ENCODE measurements around the gene PDGFD. TPM values are rescaled to one million over a fixed set of nuclear protein-coding genes. Genes with fewer than 3 reads are reported as not detected.

PDGFD gene
- total RNA-seq, 1 donor from 2014 or later: 0.45 TPM

- peaks cover 15% of the 10 kb centered on the region for H3K9me3 Mint-ChIP-seq (ENCODE audit: low read depth)
- DNase-seq (ENCODE audit: low spot score): no peak
- no peak overlapping the region for H3K27ac Mint-ChIP-seq (ENCODE audit: unreplicated experiment)
- peaks cover 3% of the 10 kb centered on the region for H3K27me3 Mint-ChIP-seq (ENCODE audit: low read depth)
- no peak for TF ChIP-seq CTCF (IDR thresholded peaks at IDR 0.05)
- H3K4me1 Mint-ChIP-seq (ENCODE audit: low read depth): no peaks in the 10 kb centered on the region
- H3K4me3 Mint-ChIP-seq (ENCODE audit: unreplicated experiment): no peak overlapping the region
- no peaks in the 10 kb centered on the region for H3K36me3 Mint-ChIP-seq (ENCODE audit: low read depth)
These were observed 176.0 kb downstream of the PDGFD start for GRCh38 chr11:103987629-103988594.

DNA sequence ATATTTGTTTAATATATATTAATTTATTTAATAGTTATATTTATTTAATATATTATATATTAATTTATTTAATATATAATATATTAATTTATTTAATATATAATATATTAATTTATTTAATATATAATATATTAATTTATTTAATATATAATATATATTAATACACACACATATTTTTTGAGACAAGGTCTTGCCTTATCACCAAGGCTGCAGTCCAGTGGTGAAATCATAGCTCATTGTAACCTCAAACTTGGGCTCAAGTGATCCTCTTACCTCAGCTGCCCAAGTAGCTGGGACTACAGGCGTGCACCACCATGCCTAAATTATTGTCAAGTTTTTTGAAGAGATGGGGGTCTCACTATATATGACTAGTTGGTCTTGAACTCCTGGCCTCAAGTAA, 178.9 kb downstream of the PDGFD start:
- no peak for TF ChIP-seq CTCF (IDR thresholded peaks at IDR 0.05)
- no peaks in the 10 kb centered on the region for H3K4me1 Mint-ChIP-seq (ENCODE audit: low read depth)
- H3K36me3 Mint-ChIP-seq (ENCODE audit: low read depth): no peaks in the 10 kb centered on the region
- H3K9me3 Mint-ChIP-seq (ENCODE audit: low read depth): peaks cover 20% of the 10 kb centered on the region
- H3K27me3 Mint-ChIP-seq (ENCODE audit: low read depth): peaks cover 3% of the 10 kb centered on the region
- DNase-seq (ENCODE audit: low spot score): no peak
- no peak overlapping the region for H3K27ac Mint-ChIP-seq (ENCODE audit: unreplicated experiment)
- no peak overlapping the region for H3K4me3 Mint-ChIP-seq (ENCODE audit: unreplicated experiment)

- H3K27me3 Mint-ChIP-seq (ENCODE audit: low read depth): peaks cover 3% of the 10 kb centered on the region
These were observed 183.8 kb downstream of the PDGFD start for GRCh38 chr11:103980108-103980507.

GRCh38 chr11:103978616-103979595, 185.0 kb downstream of the PDGFD start:
- TF ChIP-seq CTCF (IDR thresholded peaks at IDR 0.05): no peak
- H3K27ac Mint-ChIP-seq (ENCODE audit: unreplicated experiment): no peak overlapping the region
- H3K27me3 Mint-ChIP-seq (ENCODE audit: low read depth): peaks cover 3% of the 10 kb centered on the region
- no peak overlapping the region for H3K4me3 Mint-ChIP-seq (ENCODE audit: unreplicated experiment)
- H3K4me1 Mint-ChIP-seq (ENCODE audit: low read depth): no peaks in the 10 kb centered on the region
- peaks cover 14% of the 10 kb centered on the region for H3K9me3 Mint-ChIP-seq (ENCODE audit: low read depth)
- H3K36me3 Mint-ChIP-seq (ENCODE audit: low read depth): no peaks in the 10 kb centered on the region
- DNase-seq (ENCODE audit: low spot score): no peak

More at GRCh38 chr11:103980108-103980507, 183.8 kb downstream of the PDGFD start:
- no peak for TF ChIP-seq CTCF (IDR thresholded peaks at IDR 0.05)
- Mint-ChIP-seq H3K36me3 (ENCODE audit: low read depth) (no peaks in the 10 kb centered on the region), H3K4me3 (ENCODE audit: unreplicated experiment) (no peak overlapping the region), H3K4me1 (ENCODE audit: low read depth) (no peaks in the 10 kb centered on the region), H3K27ac (ENCODE audit: unreplicated experiment) (no peak overlapping the region), H3K9me3 (ENCODE audit: low read depth) (peaks cover 18% of the 10 kb centered on the region)
- DNase-seq (ENCODE audit: low spot score): no peak

DNA sequence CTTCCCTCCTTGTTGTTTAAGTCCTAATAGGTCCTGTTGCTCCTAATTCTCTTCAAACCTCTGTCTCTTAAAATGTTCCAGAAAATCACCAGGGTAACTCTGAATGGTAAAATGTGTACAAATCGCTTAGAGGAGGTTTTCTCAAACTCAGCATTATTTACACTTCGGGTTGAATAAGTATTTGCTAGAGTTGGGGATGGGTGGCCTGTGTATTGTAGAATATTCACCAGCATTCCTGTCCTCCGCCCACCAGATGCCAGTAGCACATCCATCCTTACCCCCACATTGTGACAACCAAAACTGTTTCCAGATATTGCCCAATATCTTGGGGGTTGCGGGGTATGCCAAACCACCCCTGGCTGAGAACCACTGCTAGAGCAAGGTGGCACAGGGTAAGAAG, 191.9 kb downstream of the PDGFD start:
- Mint-ChIP-seq H3K9me3 (ENCODE audit: low read depth) (no peaks in the 10 kb centered on the region), H3K27me3 (ENCODE audit: low read depth) (peaks cover 3% of the 10 kb centered on the region), H3K36me3 (ENCODE audit: low read depth) (no peaks in the 10 kb centered on the region), H3K4me1 (ENCODE audit: low read depth) (no peaks in the 10 kb centered on the region), H3K4me3 (ENCODE audit: unreplicated experiment) (no peak overlapping the region), H3K27ac (ENCODE audit: unreplicated experiment) (no peak overlapping the region)
- DNase-seq (ENCODE audit: low spot score): no peak
- TF ChIP-seq CTCF (IDR thresholded peaks at IDR 0.05): no peak
